ENCODE measurements around the gene ICA1L.

Gene ICA1L

DNA sequence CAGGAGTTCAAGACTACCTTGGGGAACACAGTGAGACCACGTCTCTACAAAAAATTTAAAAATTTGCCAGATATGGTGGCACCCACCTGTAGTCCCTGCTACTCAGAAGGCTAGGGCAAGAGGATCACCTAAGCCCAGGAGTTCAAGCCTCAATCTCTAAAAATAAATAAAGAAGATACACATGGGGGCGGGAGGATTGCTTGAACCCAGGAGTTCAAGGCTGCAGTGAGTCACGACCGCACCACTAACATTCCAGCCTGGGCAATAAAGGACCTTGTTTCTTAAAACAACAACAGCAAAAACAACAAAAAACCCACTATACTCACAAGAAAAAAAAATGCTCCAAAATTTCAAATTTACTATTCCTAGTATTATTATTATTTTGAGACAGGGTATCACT is 10.0 kb upstream of the ICA1L start:
- TF ChIP-seq ZFP3 (CRISPR knock-in tag; IDR thresholded peaks at IDR 0.05) (no peak), ZNF8 (CRISPR knock-in tag; IDR thresholded peaks at IDR 0.05) (no peak), OSR1 (CRISPR knock-in tag; IDR thresholded peaks at IDR 0.05) (no peak), ZNF565 (CRISPR knock-in tag; conservative IDR thresholded peaks at IDR 0.05; ENCODE audit: low read depth) (no peak), ZNF70 (CRISPR knock-in tag; IDR thresholded peaks at IDR 0.05) (no peak), PPARA (CRISPR knock-in tag; IDR thresholded peaks at IDR 0.05; ENCODE audit: borderline replicate concordance) (no peak)
- no peak for ATAC-seq

DNA sequence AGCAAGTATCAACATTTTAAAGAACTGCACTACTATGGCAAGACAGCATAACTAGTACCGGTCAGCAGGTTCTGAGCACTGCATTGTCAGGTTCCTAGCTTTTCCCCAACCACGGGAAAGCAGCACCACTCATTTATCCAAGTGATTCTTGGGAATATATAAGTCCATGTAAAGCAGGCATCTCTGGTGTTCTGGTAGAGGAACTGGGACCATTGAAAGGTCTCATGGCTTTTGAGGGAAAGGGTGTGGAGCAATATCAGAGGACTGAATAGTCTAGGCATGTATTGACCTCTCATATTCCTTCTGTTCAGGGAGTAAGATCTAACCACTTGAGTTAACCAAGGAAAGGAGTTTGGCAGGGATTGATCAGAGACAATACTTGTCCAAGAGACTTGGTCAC is 6.1 kb upstream of the ICA1L start:
- TF ChIP-seq ARNTL (CRISPR knock-in tag; IDR thresholded peaks at IDR 0.05; ENCODE audit: borderline replicate concordance, low read depth) (no peak), ZFP30 (CRISPR knock-in tag; IDR thresholded peaks at IDR 0.05) (no peak), ZFP3 (CRISPR knock-in tag; IDR thresholded peaks at IDR 0.05) (no peak), ZNF70 (CRISPR knock-in tag; IDR thresholded peaks at IDR 0.05) (no peak), OSR1 (CRISPR knock-in tag; IDR thresholded peaks at IDR 0.05) (no peak), ISL1 (CRISPR knock-in tag; IDR thresholded peaks at IDR 0.05) (no peak), ZNF8 (CRISPR knock-in tag; IDR thresholded peaks at IDR 0.05) (no peak), ZNF565 (CRISPR knock-in tag; conservative IDR thresholded peaks at IDR 0.05; ENCODE audit: low read depth) (no peak), SNAI2 (CRISPR knock-in tag; IDR thresholded peaks at IDR 0.05) (no peak), TCF4 (CRISPR knock-in tag; IDR thresholded peaks at IDR 0.05; ENCODE audit: borderline replicate concordance) (no peak), CREB5 (CRISPR knock-in tag; IDR thresholded peaks at IDR 0.05; ENCODE audit: low read depth) (no peak), POU6F1 (CRISPR knock-in tag; IDR thresholded peaks at IDR 0.05; ENCODE audit: borderline replicate concordance, low read depth) (no peak), TOX (CRISPR knock-in tag; IDR thresholded peaks at IDR 0.05; ENCODE audit: borderline replicate concordance) (no peak), ESRRG (CRISPR knock-in tag; IDR thresholded peaks at IDR 0.05) (no peak), ZC3H10 (CRISPR knock-in tag; IDR thresholded peaks at IDR 0.05) (no peak), PPARA (CRISPR knock-in tag; IDR thresholded peaks at IDR 0.05; ENCODE audit: borderline replicate concordance) (no peak), RARB (CRISPR knock-in tag; IDR thresholded peaks at IDR 0.05) (no peak)
- TF ChIP-seq, protein P1, sequence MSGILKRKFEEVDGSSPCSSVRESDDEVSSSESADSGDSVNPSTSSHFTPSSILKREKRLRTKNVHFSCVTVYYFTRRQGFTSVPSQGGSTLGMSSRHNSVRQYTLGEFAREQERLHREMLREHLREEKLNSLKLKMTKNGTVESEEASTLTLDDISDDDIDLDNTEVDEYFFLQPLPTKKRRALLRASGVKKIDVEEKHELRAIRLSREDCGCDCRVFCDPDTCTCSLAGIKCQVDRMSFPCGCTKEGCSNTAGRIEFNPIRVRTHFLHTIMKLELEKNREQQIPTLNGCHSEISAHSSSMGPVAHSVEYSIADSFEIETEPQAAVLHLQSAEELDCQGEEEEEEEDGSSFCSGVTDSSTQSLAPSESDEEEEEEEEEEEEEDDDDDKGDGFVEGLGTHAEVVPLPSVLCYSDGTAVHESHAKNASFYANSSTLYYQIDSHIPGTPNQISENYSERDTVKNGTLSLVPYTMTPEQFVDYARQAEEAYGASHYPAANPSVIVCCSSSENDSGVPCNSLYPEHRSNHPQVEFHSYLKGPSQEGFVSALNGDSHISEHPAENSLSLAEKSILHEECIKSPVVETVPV (CRISPR knock-in tag; IDR thresholded peaks at IDR 0.05), result no peak
- TF ChIP-seq, protein P2, sequence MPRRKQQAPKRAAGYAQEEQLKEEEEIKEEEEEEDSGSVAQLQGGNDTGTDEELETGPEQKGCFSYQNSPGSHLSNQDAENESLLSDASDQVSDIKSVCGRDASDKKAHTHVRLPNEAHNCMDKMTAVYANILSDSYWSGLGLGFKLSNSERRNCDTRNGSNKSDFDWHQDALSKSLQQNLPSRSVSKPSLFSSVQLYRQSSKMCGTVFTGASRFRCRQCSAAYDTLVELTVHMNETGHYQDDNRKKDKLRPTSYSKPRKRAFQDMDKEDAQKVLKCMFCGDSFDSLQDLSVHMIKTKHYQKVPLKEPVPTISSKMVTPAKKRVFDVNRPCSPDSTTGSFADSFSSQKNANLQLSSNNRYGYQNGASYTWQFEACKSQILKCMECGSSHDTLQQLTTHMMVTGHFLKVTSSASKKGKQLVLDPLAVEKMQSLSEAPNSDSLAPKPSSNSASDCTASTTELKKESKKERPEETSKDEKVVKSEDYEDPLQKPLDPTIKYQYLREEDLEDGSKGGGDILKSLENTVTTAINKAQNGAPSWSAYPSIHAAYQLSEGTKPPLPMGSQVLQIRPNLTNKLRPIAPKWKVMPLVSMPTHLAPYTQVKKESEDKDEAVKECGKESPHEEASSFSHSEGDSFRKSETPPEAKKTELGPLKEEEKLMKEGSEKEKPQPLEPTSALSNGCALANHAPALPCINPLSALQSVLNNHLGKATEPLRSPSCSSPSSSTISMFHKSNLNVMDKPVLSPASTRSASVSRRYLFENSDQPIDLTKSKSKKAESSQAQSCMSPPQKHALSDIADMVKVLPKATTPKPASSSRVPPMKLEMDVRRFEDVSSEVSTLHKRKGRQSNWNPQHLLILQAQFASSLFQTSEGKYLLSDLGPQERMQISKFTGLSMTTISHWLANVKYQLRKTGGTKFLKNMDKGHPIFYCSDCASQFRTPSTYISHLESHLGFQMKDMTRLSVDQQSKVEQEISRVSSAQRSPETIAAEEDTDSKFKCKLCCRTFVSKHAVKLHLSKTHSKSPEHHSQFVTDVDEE (CRISPR knock-in tag; IDR thresholded peaks at IDR 0.05), result no peak
- no peak for ATAC-seq

- TF ChIP-seq, protein P3, sequence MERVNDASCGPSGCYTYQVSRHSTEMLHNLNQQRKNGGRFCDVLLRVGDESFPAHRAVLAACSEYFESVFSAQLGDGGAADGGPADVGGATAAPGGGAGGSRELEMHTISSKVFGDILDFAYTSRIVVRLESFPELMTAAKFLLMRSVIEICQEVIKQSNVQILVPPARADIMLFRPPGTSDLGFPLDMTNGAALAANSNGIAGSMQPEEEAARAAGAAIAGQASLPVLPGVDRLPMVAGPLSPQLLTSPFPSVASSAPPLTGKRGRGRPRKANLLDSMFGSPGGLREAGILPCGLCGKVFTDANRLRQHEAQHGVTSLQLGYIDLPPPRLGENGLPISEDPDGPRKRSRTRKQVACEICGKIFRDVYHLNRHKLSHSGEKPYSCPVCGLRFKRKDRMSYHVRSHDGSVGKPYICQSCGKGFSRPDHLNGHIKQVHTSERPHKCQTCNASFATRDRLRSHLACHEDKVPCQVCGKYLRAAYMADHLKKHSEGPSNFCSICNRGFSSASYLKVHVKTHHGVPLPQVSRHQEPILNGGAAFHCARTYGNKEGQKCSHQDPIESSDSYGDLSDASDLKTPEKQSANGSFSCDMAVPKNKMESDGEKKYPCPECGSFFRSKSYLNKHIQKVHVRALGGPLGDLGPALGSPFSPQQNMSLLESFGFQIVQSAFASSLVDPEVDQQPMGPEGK (CRISPR knock-in tag; IDR thresholded peaks at IDR 0.05; ENCODE audit: borderline replicate concordance), result no peak
- peak; percentile 98 for TF ChIP-seq ZNF70 (CRISPR knock-in tag; IDR thresholded peaks at IDR 0.05)
- ATAC-seq, result peak; percentile 84
Observed at GRCh38 chr2:202870431-202871299, 901 bp downstream of the ICA1L start.

All from SK-N-SH treated with all-trans-retinoic acid at 6 μM for 48 hours (cell line).